NCI-H1092 (cell line): ENCODE results near the gene MANBA.
"Not testable (repeated sequence)": the region's sequence is repeated elsewhere in the genome, so short reads cannot be mapped to it uniquely, and the experiment has no call there.

Experiments used
- DNase-seq: peaks from one replicate; lab custom pipeline; 2025; lab: John Stamatoyannopoulos, UW

Gene MANBA

GRCh38 chr4:102722740-102723139, 38.0 kb downstream of the MANBA start:
- no peak for DNase-seq

GRCh38 chr4:102718833-102719575, 41.8 kb downstream of the MANBA start:
- not testable (repeated sequence) for DNase-seq

GRCh38 chr4:102717448-102718092, 43.2 kb downstream of the MANBA start:
- no peak for DNase-seq

GRCh38 chr4:102715057-102715456, 45.7 kb downstream of the MANBA start:
- DNase-seq, result no peak

- not testable (repeated sequence) for DNase-seq
Measured at GRCh38 chr4:102713774-102714173, 47.0 kb downstream of the MANBA start.

- DNase-seq, result no peak
Measured at GRCh38 chr4:102713096-102713495, 47.7 kb downstream of the MANBA start.

GRCh38 chr4:102710986-102711385, 49.8 kb downstream of the MANBA start:
- no peak for DNase-seq

GRCh38 chr4:102709060-102709459, 51.7 kb downstream of the MANBA start:
- not testable (repeated sequence) for DNase-seq

- DNase-seq, result no peak
Measured at GRCh38 chr4:102707150-102707549, 53.6 kb downstream of the MANBA start.

GRCh38 chr4:102705391-102705935, 55.3 kb downstream of the MANBA start:
- no peak for DNase-seq

- no peak for DNase-seq
Measured at GRCh38 chr4:102696758-102697157, 64.0 kb downstream of the MANBA start.

GRCh38 chr4:102694791-102695190, 66.0 kb downstream of the MANBA start:
- DNase-seq, result no peak

- DNase-seq, result no peak
Measured at GRCh38 chr4:102693861-102694260, 66.9 kb downstream of the MANBA start.

- no peak for DNase-seq
Measured at GRCh38 chr4:102693262-102693850, 67.4 kb downstream of the MANBA start.

GRCh38 chr4:102692474-102692873, 68.3 kb downstream of the MANBA start:
- no peak for DNase-seq

- no peak for DNase-seq
Measured at GRCh38 chr4:102687982-102688433, 72.8 kb downstream of the MANBA start.

GRCh38 chr4:102687373-102687981, 73.3 kb downstream of the MANBA start:
- DNase-seq, result no peak

GRCh38 chr4:102685768-102686167, 75.0 kb downstream of the MANBA start:
- DNase-seq, result no peak

GRCh38 chr4:102684610-102685052, 76.1 kb downstream of the MANBA start:
- no peak for DNase-seq

GRCh38 chr4:102683881-102684609, 76.7 kb downstream of the MANBA start:
- no peak for DNase-seq

- DNase-seq, result no peak
Measured at GRCh38 chr4:102678695-102679335, 82.0 kb downstream of the MANBA start.
